Ammon's horn (tissue), 1 donor: ENCODE data around the gene C1QTNF4.
"Not testable (repeated sequence)": the region's sequence is repeated elsewhere in the genome, so short reads cannot be mapped to it uniquely, and the experiment has no call there.

Experiments
- DNase-seq: peaks from one replicate; pipeline ENCODE4 v3.0.0-alpha.2; 2016; ENCODE audit warnings: low spot score

C1QTNF4 gene

GRCh38 chr11:47593934-47594855 lies at the start of gene C1QTNF4:
Gene C1QTNF4 (minus strand): TSS chr11:47594411. CDS start chr11:47590810, 3,601 bp downstream.
- DNase-seq = no peak

- DNase-seq = peak; percentile 98
These were observed 48.1 kb upstream of the C1QTNF4 start, which contains the start of gene MTCH2 for GRCh38 chr11:47642099-47642855. Gene MTCH2 (minus strand): TSS chr11:47642559. CDS start chr11:47642465, 94 bp downstream.

GRCh38 chr11:47641600-47642098 lies 47.4 kb upstream of the C1QTNF4 start:
- DNase-seq = peak; percentile 78

- not testable (repeated sequence) for DNase-seq
These were observed 46.3 kb upstream of the C1QTNF4 start for GRCh38 chr11:47640506-47640905.

- DNase-seq = not testable (repeated sequence)
These were observed 42.1 kb upstream of the C1QTNF4 start for GRCh38 chr11:47636331-47636730.

GRCh38 chr11:47631473-47631872 lies 37.3 kb upstream of the C1QTNF4 start:
- no peak for DNase-seq

- no peak for DNase-seq
These were observed 33.8 kb upstream of the C1QTNF4 start for GRCh38 chr11:47628026-47628425.

GRCh38 chr11:47626234-47626633 lies 32.0 kb upstream of the C1QTNF4 start:
- no peak for DNase-seq

GRCh38 chr11:47620836-47621378 lies 26.7 kb upstream of the C1QTNF4 start:
- no peak for DNase-seq

GRCh38 chr11:47617417-47617809 lies 23.2 kb upstream of the C1QTNF4 start:
- DNase-seq = no peak

- DNase-seq = peak; percentile 82
These were observed 22.7 kb upstream of the C1QTNF4 start for GRCh38 chr11:47616726-47617416.

- no peak for DNase-seq
These were observed 21.0 kb upstream of the C1QTNF4 start for GRCh38 chr11:47615249-47615648.

GRCh38 chr11:47611348-47611794 lies 17.2 kb upstream of the C1QTNF4 start:
- DNase-seq = peak; percentile 78

- DNase-seq = no peak
These were observed 15.5 kb upstream of the C1QTNF4 start for GRCh38 chr11:47609675-47610074.

GRCh38 chr11:47607380-47607779 lies 13.2 kb upstream of the C1QTNF4 start:
- no peak for DNase-seq

GRCh38 chr11:47606731-47607130 lies 12.5 kb upstream of the C1QTNF4 start:
- no peak for DNase-seq

- DNase-seq = no peak
These were observed 11.7 kb upstream of the C1QTNF4 start for GRCh38 chr11:47605921-47606320.

GRCh38 chr11:47603295-47603694 lies 9.1 kb upstream of the C1QTNF4 start:
- no peak for DNase-seq

- DNase-seq = no peak
These were observed 5.7 kb upstream of the C1QTNF4 start for GRCh38 chr11:47599902-47600301.

GRCh38 chr11:47595967-47596366 lies 1.8 kb upstream of the C1QTNF4 start:
- no peak for DNase-seq

GRCh38 chr11:47595029-47595428 lies 818 bp upstream of the C1QTNF4 start:
- no peak for DNase-seq

GRCh38 chr11:47593492-47593933 lies 698 bp downstream of the C1QTNF4 start:
- no peak for DNase-seq
